ENCODE data around the gene TANC2.

TANC2 gene

DNA sequence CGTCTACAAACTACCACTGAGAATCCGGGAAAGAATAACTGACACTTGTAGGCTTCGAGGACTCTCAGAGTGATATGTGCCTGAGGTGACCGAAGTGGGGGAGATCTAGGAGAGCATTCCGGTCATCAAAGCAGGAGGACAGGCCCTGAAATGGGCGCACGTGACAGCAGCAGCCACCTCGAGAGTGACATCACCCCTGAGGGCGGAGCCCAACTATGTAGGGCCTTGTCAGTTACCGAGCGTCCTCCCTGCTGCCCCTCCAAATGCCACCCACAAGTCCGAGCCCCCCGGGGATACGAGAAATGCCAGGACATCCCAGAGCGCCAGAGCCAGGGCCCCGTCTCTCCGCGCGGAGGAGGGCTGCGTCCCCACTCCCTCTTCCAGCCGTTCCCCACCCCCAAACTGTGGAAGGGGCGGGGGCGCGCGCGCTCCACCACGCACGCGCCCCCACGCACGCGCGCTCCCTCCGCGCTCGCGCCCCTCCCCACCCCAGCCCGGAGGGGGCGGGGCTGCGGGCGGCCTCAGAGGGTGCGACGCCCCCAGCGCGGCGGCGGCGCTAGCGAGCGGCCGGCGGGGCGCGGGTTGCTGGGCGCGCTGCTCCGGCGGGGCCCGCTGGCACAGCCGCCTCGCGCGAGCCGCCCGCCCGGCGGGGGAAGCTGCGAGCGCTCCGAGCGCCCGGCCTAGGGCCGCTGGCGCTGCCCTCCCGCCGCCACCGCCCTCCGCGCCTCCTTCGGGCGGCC, at the start of gene TANC2:
TANC2 (plus strand) TSS at position 550 of the 740 bp plus-strand sequence. CDS start 43,325 bp downstream, outside the sequence.
- in situ Hi-C loops (cut with HindIII; ENCODE audit: low pct_unique_long_range_greater_than_20kb, low sequenced_read_pairs): no loop called here
- DNase-seq (ENCODE audit: low read depth in 1 of 2, low spot score in 1 of 2): peak; percentile 92
- no peak for TF ChIP-seq JUND (IDR thresholded peaks at IDR 0.05; ENCODE audit: low read depth)

DNA sequence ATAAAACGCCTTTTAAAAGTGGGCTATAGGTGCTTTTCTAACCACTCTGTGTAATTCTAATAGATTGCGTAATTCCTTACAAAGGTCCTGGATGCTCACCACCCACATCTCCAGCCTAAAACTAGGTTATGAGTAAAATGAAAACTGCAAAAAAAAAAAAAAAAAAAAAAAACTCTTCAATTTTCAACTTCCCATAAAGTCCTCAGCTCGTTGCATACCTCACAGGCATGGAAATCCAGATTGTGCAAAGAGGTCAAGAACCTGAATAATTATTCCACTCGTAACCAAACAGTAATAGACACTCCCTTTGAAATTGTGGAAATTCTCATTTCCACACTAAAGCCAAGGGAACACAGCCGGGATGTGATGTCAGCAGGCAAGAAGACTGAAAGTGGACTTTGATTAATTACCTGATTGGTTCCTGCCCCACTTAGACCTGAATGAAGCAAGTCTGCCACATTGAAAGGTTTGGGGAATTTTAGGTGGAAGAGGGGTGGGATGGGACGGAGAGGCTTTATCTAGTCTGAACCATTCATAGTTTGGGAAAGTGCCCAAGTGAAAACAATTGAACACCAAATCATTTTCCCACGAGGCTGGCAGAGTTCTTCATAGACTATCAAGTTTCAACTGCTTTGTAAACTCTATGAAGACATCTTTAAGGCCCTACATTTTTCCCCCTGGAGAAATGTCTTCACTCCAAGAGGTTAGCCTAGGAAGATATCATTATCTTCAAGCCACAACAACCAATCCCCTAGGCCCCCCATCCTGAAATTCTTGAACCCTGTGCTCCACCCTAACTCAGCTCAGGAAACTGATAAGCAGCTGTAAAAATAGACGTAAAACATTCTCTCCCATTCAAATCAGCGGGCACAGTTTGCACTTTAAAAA, 49.1 kb upstream of the TANC2 start:
- TF ChIP-seq JUND (IDR thresholded peaks at IDR 0.05; ENCODE audit: low read depth): no peak
- DNase-seq (ENCODE audit: low read depth in 1 of 2, low spot score in 1 of 2): no peak
- in situ Hi-C loops (cut with HindIII; ENCODE audit: low pct_unique_long_range_greater_than_20kb, low sequenced_read_pairs): no loop called here

DNA sequence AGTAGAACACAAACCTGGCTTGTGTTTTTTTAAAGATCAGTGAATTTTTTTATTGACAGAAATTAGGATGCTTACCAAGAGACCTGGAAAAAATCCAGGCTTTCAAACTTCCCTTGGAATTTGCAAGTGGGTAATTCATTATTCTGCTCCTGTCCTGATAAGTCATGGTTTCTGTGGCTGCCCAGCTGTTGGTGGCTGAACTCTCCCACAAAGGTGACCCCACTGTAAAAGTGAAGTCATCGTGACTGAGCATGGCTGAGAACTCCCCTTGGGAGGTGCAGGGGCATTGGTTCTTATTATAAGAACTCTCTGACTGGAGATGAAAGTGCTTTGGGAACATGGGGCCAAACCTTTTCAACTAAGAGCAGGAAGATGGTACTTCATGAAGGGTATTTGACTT, 46.6 kb upstream of the TANC2 start:
- no peak for DNase-seq (ENCODE audit: low read depth in 1 of 2, low spot score in 1 of 2)
- TF ChIP-seq JUND (IDR thresholded peaks at IDR 0.05; ENCODE audit: low read depth): no peak
- in situ Hi-C loops (cut with HindIII; ENCODE audit: low pct_unique_long_range_greater_than_20kb, low sequenced_read_pairs): no loop called here

DNA sequence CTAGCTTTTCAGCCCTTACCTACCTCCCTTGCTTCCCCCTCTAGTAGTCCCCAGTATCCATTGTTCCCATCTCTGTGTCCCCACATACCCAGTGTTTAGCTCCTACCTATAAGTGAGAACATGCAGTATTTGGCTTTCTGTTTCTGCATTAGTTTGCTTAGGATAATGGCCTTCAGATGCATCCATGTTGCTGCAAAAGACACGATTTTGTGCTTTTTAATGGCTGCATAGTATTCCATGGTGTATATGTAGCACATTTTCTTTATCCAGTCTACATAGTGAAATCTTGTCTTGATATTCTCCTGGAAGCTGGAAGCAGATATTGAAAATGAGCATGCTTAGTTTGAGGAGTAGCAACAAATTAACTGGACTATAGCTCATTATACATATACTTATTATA, 45.7 kb upstream of the TANC2 start:
- DNase-seq (ENCODE audit: low read depth in 1 of 2, low spot score in 1 of 2): no peak
- TF ChIP-seq JUND (IDR thresholded peaks at IDR 0.05; ENCODE audit: low read depth): no peak
- in situ Hi-C loops (cut with HindIII; ENCODE audit: low pct_unique_long_range_greater_than_20kb, low sequenced_read_pairs): no loop called here

DNA sequence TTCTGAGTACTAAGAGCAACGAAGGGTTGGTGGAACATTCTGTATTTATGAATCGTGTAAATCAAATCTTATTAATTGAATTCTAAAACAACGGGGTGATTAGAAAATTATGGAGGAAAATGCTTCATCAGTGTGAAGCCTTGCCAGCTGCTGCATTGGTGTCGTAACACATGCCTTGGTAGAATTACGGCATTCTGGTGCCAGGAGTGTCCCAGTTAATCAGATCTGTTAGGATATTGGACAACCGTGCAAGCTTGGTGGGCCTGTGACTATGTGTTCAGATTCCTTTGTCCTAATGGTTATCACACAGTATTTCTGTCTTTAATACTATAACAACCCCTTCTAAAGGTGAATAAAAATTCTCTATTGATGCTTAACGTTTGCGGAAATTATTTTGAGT, 44.2 kb upstream of the TANC2 start:
- TF ChIP-seq JUND (IDR thresholded peaks at IDR 0.05; ENCODE audit: low read depth): no peak
- no peak for DNase-seq (ENCODE audit: low read depth in 1 of 2, low spot score in 1 of 2)
- in situ Hi-C loops (cut with HindIII; ENCODE audit: low pct_unique_long_range_greater_than_20kb, low sequenced_read_pairs): no loop called here

DNA sequence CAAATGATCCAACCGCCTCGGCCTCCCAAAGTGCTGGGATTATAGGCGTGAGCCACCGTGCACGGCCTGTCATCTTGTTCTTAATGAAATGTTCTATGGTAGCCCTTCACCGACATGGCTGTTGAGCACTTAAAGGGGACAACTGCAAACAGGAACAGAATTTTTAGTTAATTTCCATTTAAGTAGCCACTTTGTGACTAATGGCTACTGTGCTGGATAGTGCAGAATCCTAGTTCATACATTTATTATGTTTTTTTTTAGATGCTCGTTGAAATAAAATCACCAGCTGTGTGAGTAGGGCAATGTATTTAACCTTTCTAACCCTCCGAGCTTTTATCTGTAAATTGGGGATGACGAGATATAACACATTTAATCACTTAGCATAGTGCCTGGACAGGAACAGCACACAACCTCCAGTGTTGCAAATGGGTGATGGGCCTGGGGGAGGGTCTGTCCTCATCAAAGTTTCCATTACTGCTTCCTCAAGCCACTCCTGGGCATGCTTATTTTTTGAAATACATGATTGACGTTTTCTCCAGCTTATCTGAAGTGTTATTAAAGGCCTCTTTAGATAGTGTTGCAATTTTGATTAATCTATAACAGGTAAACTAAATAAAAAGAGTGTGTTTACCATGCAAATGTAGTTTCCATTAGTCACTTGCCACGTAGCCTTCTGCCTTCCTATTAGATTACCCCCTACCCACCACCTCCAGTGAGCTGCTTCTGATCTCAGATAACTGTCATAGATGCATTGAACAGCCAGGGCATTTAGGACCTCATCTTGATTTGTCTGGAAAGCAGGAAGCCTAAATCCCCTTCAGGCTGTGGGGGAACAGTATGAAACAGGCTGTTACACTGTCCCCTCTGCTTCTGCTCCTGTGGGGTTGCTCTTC, 42.5 kb upstream of the TANC2 start:
- DNase-seq (ENCODE audit: low read depth in 1 of 2, low spot score in 1 of 2): no peak
- in situ Hi-C loops (cut with HindIII; ENCODE audit: low pct_unique_long_range_greater_than_20kb, low sequenced_read_pairs): no loop called here
- TF ChIP-seq JUND (IDR thresholded peaks at IDR 0.05; ENCODE audit: low read depth): no peak

DNA sequence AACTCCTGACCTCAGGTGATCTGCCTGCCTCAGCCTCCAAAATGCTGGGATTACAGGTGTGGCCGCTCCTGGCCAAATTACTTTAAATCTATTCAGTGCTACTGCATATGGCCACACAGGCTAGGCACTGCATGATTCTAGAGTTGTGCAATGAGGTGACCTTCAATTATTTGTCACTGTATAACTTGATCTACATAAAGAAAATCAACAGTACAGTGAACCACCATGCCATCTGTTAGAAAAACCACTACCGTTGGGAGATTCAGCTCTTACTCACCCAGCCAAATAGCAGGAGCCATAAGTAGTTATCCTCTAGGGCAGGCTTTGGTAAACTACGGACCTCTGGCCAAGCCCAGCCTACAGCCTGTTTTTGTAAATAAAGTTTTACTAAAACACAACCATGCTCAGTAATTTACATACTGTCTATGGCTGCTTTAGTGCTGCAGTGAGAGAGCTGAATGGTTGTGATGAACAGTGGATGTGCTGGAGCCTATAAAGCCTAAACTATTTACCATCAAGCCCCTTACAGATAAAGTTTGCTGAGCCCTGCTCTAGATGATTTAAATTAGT, 40.7 kb upstream of the TANC2 start:
- no peak for DNase-seq (ENCODE audit: low read depth in 1 of 2, low spot score in 1 of 2)
- TF ChIP-seq JUND (IDR thresholded peaks at IDR 0.05; ENCODE audit: low read depth): no peak
- in situ Hi-C loops (cut with HindIII; ENCODE audit: low pct_unique_long_range_greater_than_20kb, low sequenced_read_pairs): no loop called here

DNA sequence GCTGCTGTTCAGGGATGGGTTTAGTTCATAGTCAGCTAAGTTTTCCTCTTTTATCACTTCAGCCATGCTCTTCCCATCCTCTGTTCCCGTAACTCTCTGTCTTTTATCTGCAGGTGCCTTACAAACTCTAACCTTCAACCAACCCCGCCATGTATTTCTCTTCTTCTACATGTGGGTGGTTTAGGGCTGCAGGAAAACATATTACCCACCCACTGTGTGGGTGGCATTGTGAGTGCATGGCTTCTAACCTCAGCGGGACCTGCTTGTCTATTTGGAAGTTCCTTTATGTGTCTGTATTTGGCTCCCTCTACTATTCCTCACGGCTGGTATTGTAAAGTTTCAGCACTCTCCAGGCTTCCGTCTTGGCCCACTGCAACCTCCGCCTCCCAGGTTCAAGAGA, 39.0 kb upstream of the TANC2 start:
- no peak for TF ChIP-seq JUND (IDR thresholded peaks at IDR 0.05; ENCODE audit: low read depth)
- in situ Hi-C loops (cut with HindIII; ENCODE audit: low pct_unique_long_range_greater_than_20kb, low sequenced_read_pairs): no loop called here
- no peak for DNase-seq (ENCODE audit: low read depth in 1 of 2, low spot score in 1 of 2)

DNA sequence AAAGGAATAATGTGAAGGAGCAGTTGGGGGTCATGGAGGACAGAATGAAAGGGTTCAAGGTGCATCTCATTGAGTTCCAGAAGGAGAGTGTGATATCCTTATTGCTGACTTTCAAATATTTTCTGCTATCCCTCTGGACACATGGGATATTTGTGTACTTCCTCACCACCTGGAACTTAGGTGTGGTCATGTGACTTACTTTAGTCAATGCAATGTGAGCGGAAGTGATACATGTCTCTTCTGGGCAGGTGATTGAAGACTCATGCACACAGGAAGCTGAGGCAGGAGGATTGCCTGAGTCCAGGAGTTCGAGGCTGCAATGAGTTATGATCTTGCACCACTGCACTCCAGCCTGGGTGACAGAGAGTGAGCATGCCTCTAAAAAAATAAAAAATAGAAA, 36.7 kb upstream of the TANC2 start:
- no peak for TF ChIP-seq JUND (IDR thresholded peaks at IDR 0.05; ENCODE audit: low read depth)
- no peak for DNase-seq (ENCODE audit: low read depth in 1 of 2, low spot score in 1 of 2)
- in situ Hi-C loops (cut with HindIII; ENCODE audit: low pct_unique_long_range_greater_than_20kb, low sequenced_read_pairs): no loop called here

DNA sequence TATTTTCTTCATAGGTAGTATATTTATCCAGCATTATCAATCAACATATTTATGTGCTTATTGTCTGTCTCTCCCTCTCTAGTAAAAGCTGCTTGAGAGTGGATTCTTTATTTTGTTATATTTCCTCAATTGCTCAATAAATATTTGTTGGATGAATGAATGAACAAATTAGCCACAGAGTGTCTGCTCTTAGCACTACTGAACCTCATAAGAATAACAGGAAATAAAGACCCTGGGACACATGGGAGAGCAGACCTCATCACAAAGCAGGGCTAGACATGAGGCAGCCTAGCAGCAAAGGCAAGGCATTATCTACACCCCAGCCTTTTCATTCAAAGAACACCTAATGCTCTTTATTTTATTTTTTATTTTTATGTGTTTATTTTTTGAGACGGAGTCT, 34.9 kb upstream of the TANC2 start:
- in situ Hi-C loops (cut with HindIII; ENCODE audit: low pct_unique_long_range_greater_than_20kb, low sequenced_read_pairs): no loop called here
- TF ChIP-seq JUND (IDR thresholded peaks at IDR 0.05; ENCODE audit: low read depth): no peak

DNA sequence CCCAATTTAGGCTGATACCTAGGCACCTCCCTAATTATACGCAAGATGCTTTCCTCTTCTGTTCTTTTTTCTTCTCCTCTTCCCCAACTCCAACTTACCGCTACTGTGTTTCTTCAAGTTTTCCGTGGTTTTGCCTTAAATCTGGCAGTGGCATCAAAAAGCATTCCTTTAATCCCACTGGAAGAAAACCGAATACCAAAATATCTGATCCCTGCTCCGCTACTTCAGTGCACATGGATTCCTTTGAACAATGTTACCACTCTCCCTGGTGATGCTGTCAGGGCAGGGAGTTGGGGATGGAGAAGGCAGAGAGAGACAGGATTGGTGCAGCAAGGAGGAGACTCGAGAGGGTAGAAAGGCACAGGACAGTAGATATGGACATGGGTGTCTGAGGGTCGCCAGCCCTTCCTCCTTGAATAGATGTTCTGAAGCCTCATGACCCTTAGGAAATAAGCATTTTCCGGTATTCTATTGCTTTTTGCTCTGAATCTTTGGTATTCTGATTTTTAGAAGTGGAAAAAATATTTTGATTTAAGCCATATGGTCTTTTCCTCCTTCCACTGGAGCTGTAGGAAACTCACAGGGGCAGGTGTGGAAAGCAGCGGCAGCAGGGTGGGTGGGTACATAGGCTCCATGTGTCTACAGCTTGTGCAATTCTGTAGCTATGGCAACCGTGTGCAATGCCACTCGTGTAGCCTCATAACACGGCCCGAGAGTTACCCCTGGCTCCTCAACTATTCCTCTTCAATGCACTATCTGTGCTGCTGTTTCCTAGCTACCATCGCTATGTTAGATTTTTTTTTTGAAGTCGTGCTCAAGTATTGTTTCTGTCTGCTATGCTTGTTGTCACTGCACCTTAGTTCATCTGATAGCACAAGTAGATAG, 32.3 kb upstream of the TANC2 start:
- DNase-seq (ENCODE audit: low read depth in 1 of 2, low spot score in 1 of 2): no peak
- in situ Hi-C loops (cut with HindIII; ENCODE audit: low pct_unique_long_range_greater_than_20kb, low sequenced_read_pairs): no loop called here
- TF ChIP-seq JUND (IDR thresholded peaks at IDR 0.05; ENCODE audit: low read depth): no peak

More for the DNA sequence above, 34.9 kb upstream of the TANC2 start:
- no peak for DNase-seq (ENCODE audit: low read depth in 1 of 2, low spot score in 1 of 2)
